ENCODE measurements around the gene FIP1L1. TPM values are rescaled to one million over a fixed set of nuclear protein-coding genes. Genes with fewer than 3 reads are reported as not detected.

Gene FIP1L1
- total and polyA plus RNA-seq, 2 donors (not counting 3 experiments of a cell fraction or from before 2014, with no cell fraction given), result 18.9 to 51.9 TPM

GRCh38 chr4:53505947-53506346 is 128.5 kb downstream of the FIP1L1 start:
- ChIA-PET POLR2A (no interaction called here), CTCF (interaction anchor here (0.6 to 2.3 kb wide), 24 partner anchors 8 to 728 kb away, joined by 3 to 28 read pairs (median 5); no protein-coding TSS in a partner anchor)
- TF ChIP-seq FOS (IDR thresholded peaks at IDR 0.05; ENCODE audit: borderline replicate concordance, insufficient read depth, low read length) (no peak), MAX (IDR thresholded peaks at IDR 0.05; ENCODE audit: insufficient read depth, insufficient read length) (no peak), MYC (IDR thresholded peaks at IDR 0.05; ENCODE audit: low read depth, low read length) (no peak), POLR2AphosphoS5 (IDR thresholded peaks at IDR 0.05; ENCODE audit: insufficient read depth, low read depth, low read length) (no peak), GATA2 (IDR thresholded peaks at IDR 0.05; ENCODE audit: insufficient read depth, insufficient read length, low read depth, low read length) (no peak), POLR2A (IDR thresholded peaks at IDR 0.05; ENCODE audit: low read depth, low read length) (no peak)
- TF ChIP-seq, protein P1, sequence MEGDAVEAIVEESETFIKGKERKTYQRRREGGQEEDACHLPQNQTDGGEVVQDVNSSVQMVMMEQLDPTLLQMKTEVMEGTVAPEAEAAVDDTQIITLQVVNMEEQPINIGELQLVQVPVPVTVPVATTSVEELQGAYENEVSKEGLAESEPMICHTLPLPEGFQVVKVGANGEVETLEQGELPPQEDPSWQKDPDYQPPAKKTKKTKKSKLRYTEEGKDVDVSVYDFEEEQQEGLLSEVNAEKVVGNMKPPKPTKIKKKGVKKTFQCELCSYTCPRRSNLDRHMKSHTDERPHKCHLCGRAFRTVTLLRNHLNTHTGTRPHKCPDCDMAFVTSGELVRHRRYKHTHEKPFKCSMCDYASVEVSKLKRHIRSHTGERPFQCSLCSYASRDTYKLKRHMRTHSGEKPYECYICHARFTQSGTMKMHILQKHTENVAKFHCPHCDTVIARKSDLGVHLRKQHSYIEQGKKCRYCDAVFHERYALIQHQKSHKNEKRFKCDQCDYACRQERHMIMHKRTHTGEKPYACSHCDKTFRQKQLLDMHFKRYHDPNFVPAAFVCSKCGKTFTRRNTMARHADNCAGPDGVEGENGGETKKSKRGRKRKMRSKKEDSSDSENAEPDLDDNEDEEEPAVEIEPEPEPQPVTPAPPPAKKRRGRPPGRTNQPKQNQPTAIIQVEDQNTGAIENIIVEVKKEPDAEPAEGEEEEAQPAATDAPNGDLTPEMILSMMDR (IDR thresholded peaks at IDR 0.05; ENCODE audit: extremely low read depth in 1 of 2, insufficient read depth in 1 of 2, low read depth in 1 of 2, low read length in 2 of 2), result peak in 1 of 2 donors; percentile 32
- H3K4me3 ChIP-seq (replicated peaks in 1 of 3; ENCODE audit: insufficient read depth in 1 of 3, low read depth in 1 of 3, low read length in 3 of 3), result no peak overlapping the region
- BruUV-seq (replicated peaks), result no TSS peak
- no peak overlapping the region for H3K27ac ChIP-seq (ENCODE audit: insufficient read depth, low read depth, low read length)
- no peak overlapping the region for H3K4me2 ChIP-seq (ENCODE audit: insufficient read depth, low read length)
- H3K27me3 ChIP-seq (ENCODE audit: control insufficient read depth in 2 of 2, insufficient read depth in 2 of 2, low read length in 2 of 2), result peaks cover 8 to 9% of the 10 kb centered on the region in 2 experiments
- no peaks in the 10 kb centered on the region for H3K9me3 ChIP-seq (replicated peaks; ENCODE audit: control insufficient read depth, insufficient read depth, low read length)
- H3K79me2 ChIP-seq (ENCODE audit: control insufficient read depth, insufficient read depth, low read length), result no peaks in the 10 kb centered on the region
- H3K9me1 ChIP-seq (replicated peaks; ENCODE audit: control insufficient read depth, extremely low read depth, insufficient read depth, low read length), result no peaks in the 10 kb centered on the region
- peak; percentile 23 for DNase-seq (ENCODE audit: low read depth, low spot score)
- H4K20me1 ChIP-seq (replicated peaks; ENCODE audit: control insufficient read depth, extremely low read depth, insufficient read depth, low read length), result no peaks in the 10 kb centered on the region
- intact Hi-C loops (cut with micrococcal nuclease) (loop anchor here (2.0 kb wide), 1 partner anchor 53 kb away; no protein-coding TSS in a partner anchor), dilution Hi-C loops (cut with MboI; ENCODE audit: extremely low pct_ligation_motif_present, low sequenced_read_pairs) (no loop called here)
- FAIRE-seq, result no peak
- H2AFZ ChIP-seq (ENCODE audit: low read depth, low read length), result no peak overlapping the region
- H3K36me3 ChIP-seq (ENCODE audit: control insufficient read depth in 2 of 2, extremely low read depth in 1 of 2, insufficient read depth in 2 of 2, low read length in 2 of 2), result no peaks in the 10 kb centered on the region
- no peak overlapping the region for H3K9ac ChIP-seq (replicated peaks; ENCODE audit: extremely low read depth, insufficient read depth, low read length)
- no peaks in the 10 kb centered on the region for H3K4me1 ChIP-seq (ENCODE audit: control insufficient read depth, extremely low read depth, insufficient read depth, low read length)

All from endothelial cell of umbilical vein (primary cell).